GM23338 (cell line): Measurements from ENCODE around the gene GIMAP7. TPM values are rescaled to one million over a fixed set of nuclear protein-coding genes. Genes with fewer than 3 reads are reported as not detected.

ENCODE experiments used
- ATAC-seq: fragments of 200-7000 bp; cut with Tn5 transposase; 3 replicates; pipeline ENCODE4 v1.9.1; 2020
- DNase-seq: peaks from one replicate; pipeline ENCODE4 v3.0.0-alpha.2; 2015; ENCODE audit warnings: low spot score
- H2AFZ ChIP-seq: fragments of 200-600 bp; sonication (generic); 2 replicates; pipeline ENCODE4 v1.8.0; 2016; ENCODE audit warnings: antibody characterized with exemption, mild to moderate bottlenecking, moderate library complexity
- H3F3A ChIP-seq: fragments of 200-600 bp; sonication (generic); replicated peaks from 2 replicates; pipeline ENCODE4 v1.8.0; 2017; ENCODE audit warnings: antibody characterized with exemption, mixed run types, low read depth
- H3K27ac ChIP-seq: fragments of 200-600 bp; sonication (generic); 2 replicates; pipeline ENCODE4 v1.6.1; 2016; ENCODE audit warnings: low read depth
- H3K27me3 ChIP-seq: fragments of 200-600 bp; sonication (generic); 2 replicates; pipeline ENCODE4 v1.8.0; 2016; ENCODE audit warnings: mild to moderate bottlenecking, mixed run types, moderate library complexity; ENCODE audit not compliant: insufficient read depth
- H3K36me3 ChIP-seq: fragments of 200-600 bp; sonication (generic); 2 replicates; pipeline ENCODE4 v1.8.0; 2016; ENCODE audit warnings: mild to moderate bottlenecking; ENCODE audit not compliant: insufficient read depth
- H3K4me1 ChIP-seq: fragments of 200-600 bp; sonication (generic); 2 replicates; pipeline ENCODE4 v1.8.0; 2016; ENCODE audit warnings: mild to moderate bottlenecking, moderate library complexity; ENCODE audit not compliant: insufficient read depth
- H3K4me2 ChIP-seq: fragments of 200-600 bp; sonication (generic); 2 replicates; pipeline ENCODE4 v1.7.1; 2017; ENCODE audit warnings: mixed run types
- H3K4me3 ChIP-seq: fragments of 200-600 bp; sonication (generic); 2 replicates; pipeline ENCODE4 v1.6.1; 2016; ENCODE audit warnings: mixed run types
- H3K79me2 ChIP-seq: fragments of 200-600 bp; sonication (generic); replicated peaks from 2 replicates; pipeline ENCODE4 v1.8.0; 2017; ENCODE audit warnings: mild to moderate bottlenecking; ENCODE audit not compliant: insufficient read depth
- H3K9me2 ChIP-seq: fragments of 200-600 bp; sonication (generic); 2 replicates; pipeline ENCODE4 v1.8.0; 2017; ENCODE audit not compliant: insufficient read depth
- H4K20me1 ChIP-seq: fragments of 200-600 bp; sonication (generic); replicated peaks from 2 replicates; pipeline ENCODE4 v1.8.0; 2017; ENCODE audit warnings: mild to moderate bottlenecking; ENCODE audit not compliant: insufficient read depth
- H3K27ac Mint-ChIP-seq: 2 replicates; pipeline ENCODE4 v1.8.0; 2020; ENCODE audit warnings: inconsistent platforms, mild to moderate bottlenecking, moderate library complexity, mixed read lengths
- H3K27me3 Mint-ChIP-seq: 3 replicates; pipeline ENCODE4 v1.8.0; 2022; ENCODE audit warnings: low read depth, mild to moderate bottlenecking, moderate library complexity, mixed read lengths, inconsistent platforms; ENCODE audit not compliant: insufficient read depth, poor library complexity
- H3K36me3 Mint-ChIP-seq: 3 replicates; pipeline ENCODE4 v1.8.0; 2021; ENCODE audit warnings: low read depth, mild to moderate bottlenecking, inconsistent platforms, moderate library complexity, mixed read lengths
- H3K4me1 Mint-ChIP-seq: 3 replicates; pipeline ENCODE4 v1.8.0; 2020; ENCODE audit warnings: mild to moderate bottlenecking, inconsistent platforms, mixed read lengths
- H3K4me3 Mint-ChIP-seq: 3 replicates; pipeline ENCODE4 v1.8.0; 2021; ENCODE audit warnings: moderate library complexity, mild to moderate bottlenecking, inconsistent platforms, mixed read lengths
- H3K9me3 Mint-ChIP-seq: 3 replicates; pipeline ENCODE4 v1.8.0; 2020; ENCODE audit warnings: moderate library complexity, mild to moderate bottlenecking, inconsistent platforms, mixed read lengths
- CREB1 ChIP-seq: fragments of 250-450 bp; sonication (Bioruptor Pico); IDR thresholded peaks from 2 replicates; pipeline ENCODE4 v1.5.0; 2020; ENCODE audit warnings: low read depth, mild to moderate bottlenecking, moderate library complexity
- ETS1 ChIP-seq: IDR thresholded peaks from 2 replicates; pipeline ENCODE4 v1.6.1; 2016; ENCODE audit warnings: antibody characterized with exemption
- EZH2 ChIP-seq: fragments of 200-600 bp; sonication (generic); IDR thresholded peaks from one replicate; pipeline ENCODE4 v1.8.0; 2017; ENCODE audit warnings: antibody characterized with exemption, mild to moderate bottlenecking, low read depth; ENCODE audit not compliant: unreplicated experiment
- EZH2phosphoT487 ChIP-seq: fragments of 200-600 bp; sonication (generic); IDR thresholded peaks from one replicate; pipeline ENCODE4 v1.8.1; 2018; ENCODE audit warnings: antibody characterized with exemption; ENCODE audit not compliant: unreplicated experiment
- JUNB ChIP-seq: IDR thresholded peaks from one replicate; pipeline ENCODE4 v1.6.1; 2016; ENCODE audit warnings: antibody characterized with exemption; ENCODE audit not compliant: unreplicated experiment
- NANOG ChIP-seq: IDR thresholded peaks from 2 replicates; pipeline ENCODE4 v1.6.1; 2016; ENCODE audit warnings: antibody characterized with exemption, borderline replicate concordance
- POLR2AphosphoS5 ChIP-seq: IDR thresholded peaks from 2 replicates; pipeline ENCODE4 v1.6.1; 2016; ENCODE audit warnings: antibody characterized with exemption, low read depth
- REST ChIP-seq: IDR thresholded peaks from one replicate; pipeline ENCODE4 v1.6.1; 2018; ENCODE audit warnings: antibody characterized with exemption; ENCODE audit not compliant: unreplicated experiment
- STAT1 ChIP-seq: IDR thresholded peaks from one replicate; pipeline ENCODE4 v1.6.1; 2016; ENCODE audit warnings: antibody characterized with exemption; ENCODE audit not compliant: unreplicated experiment
- ZNF114 ChIP-seq: fragments of 250-450 bp; sonication (Bioruptor Pico); IDR thresholded peaks from 2 replicates; pipeline ENCODE4 v1.5.0; 2020; ENCODE audit warnings: mild to moderate bottlenecking, moderate library complexity
- ZNF331 ChIP-seq: fragments of 250-450 bp; sonication (Bioruptor Pico); IDR thresholded peaks from 2 replicates; pipeline ENCODE4 v1.5.0; 2020; ENCODE audit warnings: low read depth, mild to moderate bottlenecking, moderate library complexity
- polyA plus RNA-seq: library from polyadenylated mRNA; unstranded; fragments of >200 nt; fragmentation: Nextera tagmentation; extraction: Ambion mirVana; gene quantifications from 2 replicates; pipeline ENCODE4 v1.2.1, GENCODE V29; 2016
- total RNA-seq: library from RNA; depleted of rRNA; stranded (reverse); fragments of >200 nt; shearing (Covaris generic); gene quantifications from 2 replicates; pipeline ENCODE4 v1.2.3, GENCODE V29; 2014

Gene GIMAP7
- total and polyA plus RNA-seq, 2 experiments from 2014 or later, result not detected

- no peak for TF ChIP-seq CREB1 (CRISPR knock-in tag)
- TF ChIP-seq ZNF331 (CRISPR knock-in tag), result no peak
- TF ChIP-seq REST, result no peak
- TF ChIP-seq EZH2, result no peak
- no peak for TF ChIP-seq POLR2AphosphoS5
- TF ChIP-seq ETS1, result no peak
- TF ChIP-seq EZH2phosphoT487, result no peak
- TF ChIP-seq ZNF114 (CRISPR knock-in tag), result no peak
These were observed 9.3 kb downstream of the GIMAP7 start (continued) for GRCh38 chr7:150524018-150524417.

GRCh38 chr7:150531704-150532103 is 17.0 kb downstream of the GIMAP7 start:
- Histone ChIP-seq H3K4me1 (no peaks in the 10 kb centered on the region), H3K27ac (no peak overlapping the region), H3K9me2 (peaks cover 13% of the 10 kb centered on the region), H3K79me2 (no peaks in the 10 kb centered on the region), H3K4me2 (no peak overlapping the region), H3K36me3 (no peaks in the 10 kb centered on the region), H3K27me3 (no peaks in the 10 kb centered on the region), H4K20me1 (no peaks in the 10 kb centered on the region), H3F3A (no peaks in the 10 kb centered on the region), H2AFZ (no peak overlapping the region), H3K4me3 (no peak overlapping the region)
- H3K36me3 Mint-ChIP-seq, result peaks cover 34% of the 10 kb centered on the region; the same call in 2 of the 3 replicates
- DNase-seq, result no peak
- H3K4me3 Mint-ChIP-seq, result no peak overlapping the region
- no peaks in the 10 kb centered on the region for H3K4me1 Mint-ChIP-seq
- H3K9me3 Mint-ChIP-seq, result peaks cover 52% of the 10 kb centered on the region
- peaks cover 2% of the 10 kb centered on the region for H3K27me3 Mint-ChIP-seq
- no peak overlapping the region for H3K27ac Mint-ChIP-seq
- no peak for ATAC-seq
- TF ChIP-seq EZH2 (no peak), JUNB (no peak), EZH2phosphoT487 (no peak), REST (no peak), NANOG (no peak), ZNF331 (CRISPR knock-in tag) (no peak), ZNF114 (CRISPR knock-in tag) (no peak), STAT1 (no peak)
